Daoy (cell line): ENCODE results near the gene YPEL1. TPM values are rescaled to one million over a fixed set of nuclear protein-coding genes. Genes with fewer than 3 reads are reported as not detected.
"Not testable (repeated sequence)": the region's sequence is repeated elsewhere in the genome, so short reads cannot be mapped to it uniquely, and the experiment has no call there.

ENCODE experiments used
- DNase-seq: peaks from one replicate; pipeline ENCODE4 v3.0.0-alpha.2; 2015; ENCODE audit warnings: low read depth
- total RNA-seq: library from RNA; depleted of rRNA; stranded (reverse); fragments of >200 nt; shearing (Covaris generic); gene quantifications from 2 replicates; pipeline ENCODE4 v1.2.3, GENCODE V29; 2014

YPEL1 gene
- total RNA-seq, 1 experiment from 2014 or later, result 1.9 TPM

- no peak for DNase-seq
Observed at GRCh38 chr22:21699643-21700042, 36.0 kb downstream of the YPEL1 start.

- DNase-seq, result no peak
Observed at GRCh38 chr22:21698430-21699329, 36.9 kb downstream of the YPEL1 start.

DNA sequence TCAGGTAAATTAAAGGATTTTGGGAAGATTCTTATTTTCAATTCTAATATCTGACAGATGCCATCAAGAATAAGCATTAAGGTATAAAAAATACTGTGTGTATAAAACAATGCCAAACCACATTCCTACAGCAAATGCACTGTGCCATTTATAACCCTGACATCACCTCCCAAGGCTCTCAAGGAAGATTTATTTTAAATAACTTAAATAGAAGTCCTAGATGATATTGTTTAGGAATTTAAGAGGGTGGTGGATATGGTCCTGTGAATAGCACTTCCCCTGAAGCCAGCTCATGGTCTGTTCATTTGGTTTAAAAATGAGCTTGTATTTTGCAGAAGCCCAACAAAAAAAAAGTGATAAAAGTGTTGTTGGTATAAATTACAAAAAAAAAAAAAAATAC is 37.7 kb downstream of the YPEL1 start:
- no peak for DNase-seq

DNA sequence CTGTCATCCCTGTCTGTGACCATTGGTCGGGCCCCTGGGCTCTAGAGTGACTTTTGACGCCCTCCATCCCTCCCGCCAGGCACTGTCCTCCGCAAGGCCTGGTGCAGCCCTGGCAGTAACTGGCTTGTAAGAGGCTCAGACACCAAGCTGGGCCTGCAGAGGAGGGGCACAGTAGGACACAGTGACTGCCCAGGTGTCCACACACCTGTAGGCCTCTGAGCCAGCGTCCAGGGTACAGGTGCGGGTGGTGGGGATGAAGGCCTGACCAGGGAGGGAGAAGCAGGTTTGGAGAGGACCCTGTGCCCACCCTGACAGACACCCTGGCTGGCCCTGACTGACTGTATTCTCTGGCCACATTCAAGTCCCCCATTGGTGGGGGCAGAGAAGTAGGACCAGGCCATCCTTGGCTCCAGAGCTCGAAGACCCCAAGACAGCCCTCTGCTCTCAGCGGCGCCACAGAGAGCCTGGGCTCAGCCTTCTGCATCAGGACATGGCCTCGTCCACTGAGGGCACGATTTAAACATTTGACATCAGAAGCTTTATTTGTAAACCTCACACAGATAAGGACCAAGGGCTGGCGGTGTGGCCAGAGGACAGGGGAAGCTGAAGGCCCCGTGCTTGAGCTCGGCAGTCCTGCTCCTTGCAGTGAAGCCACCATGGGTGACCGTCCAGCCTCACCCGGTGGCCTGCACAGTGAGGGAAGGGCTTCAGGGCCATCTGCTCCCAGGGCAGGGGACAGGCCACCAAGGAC is 38.4 kb downstream of the YPEL1 start:
- no peak for DNase-seq

DNA sequence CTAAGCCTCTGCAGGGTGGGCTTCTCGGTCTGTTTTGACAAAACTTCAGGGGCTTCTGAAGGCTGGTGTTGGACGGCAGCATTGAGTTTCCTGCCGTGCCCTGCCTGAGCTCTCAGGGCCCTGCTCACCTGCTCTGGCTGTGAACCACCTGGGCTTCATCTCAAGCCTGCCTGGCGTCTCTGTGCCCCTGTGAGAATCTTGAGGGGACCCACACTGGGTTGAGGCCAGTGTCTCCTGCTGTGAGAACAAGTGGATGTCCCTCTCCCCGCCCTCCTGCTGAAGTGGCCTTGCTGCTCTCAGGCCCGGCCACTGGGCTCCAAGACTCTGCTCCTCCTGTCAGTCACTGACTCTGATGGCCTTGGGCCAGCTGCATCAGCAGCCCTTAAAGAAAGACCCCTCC is 39.5 kb downstream of the YPEL1 start:
- DNase-seq, result no peak

DNA sequence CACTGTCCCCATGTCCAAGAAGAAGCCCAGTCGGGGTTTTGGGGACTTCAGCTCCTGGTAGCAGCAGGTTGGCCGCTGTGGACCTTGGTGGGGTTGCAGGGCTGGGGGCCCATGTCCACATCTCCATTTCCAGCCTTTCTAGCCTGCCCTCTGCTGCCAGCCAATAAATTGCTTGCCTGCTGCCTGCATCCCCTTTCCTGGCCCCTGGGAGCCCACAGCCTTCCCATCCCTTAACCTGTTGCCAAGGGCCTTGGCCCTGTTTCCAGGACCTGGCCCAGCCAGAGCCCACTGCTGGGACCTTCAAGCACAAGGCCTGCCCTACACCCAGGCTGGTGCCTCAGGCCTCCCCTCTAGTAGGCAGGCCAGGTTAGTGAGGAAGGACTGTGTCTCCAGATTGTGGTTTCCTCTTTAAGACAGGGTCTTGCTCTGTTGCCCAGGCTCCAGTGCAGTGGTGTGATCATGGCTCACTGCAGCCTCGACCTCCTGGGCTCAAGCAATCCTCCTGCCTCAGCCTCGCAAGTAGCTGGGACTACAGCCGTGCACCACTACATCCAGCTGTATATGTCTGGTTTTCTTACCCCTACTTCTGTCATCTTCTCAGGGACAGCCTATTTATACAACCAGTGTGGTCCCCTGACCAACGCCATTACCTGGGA is 40.0 kb downstream of the YPEL1 start:
- no peak for DNase-seq

DNA sequence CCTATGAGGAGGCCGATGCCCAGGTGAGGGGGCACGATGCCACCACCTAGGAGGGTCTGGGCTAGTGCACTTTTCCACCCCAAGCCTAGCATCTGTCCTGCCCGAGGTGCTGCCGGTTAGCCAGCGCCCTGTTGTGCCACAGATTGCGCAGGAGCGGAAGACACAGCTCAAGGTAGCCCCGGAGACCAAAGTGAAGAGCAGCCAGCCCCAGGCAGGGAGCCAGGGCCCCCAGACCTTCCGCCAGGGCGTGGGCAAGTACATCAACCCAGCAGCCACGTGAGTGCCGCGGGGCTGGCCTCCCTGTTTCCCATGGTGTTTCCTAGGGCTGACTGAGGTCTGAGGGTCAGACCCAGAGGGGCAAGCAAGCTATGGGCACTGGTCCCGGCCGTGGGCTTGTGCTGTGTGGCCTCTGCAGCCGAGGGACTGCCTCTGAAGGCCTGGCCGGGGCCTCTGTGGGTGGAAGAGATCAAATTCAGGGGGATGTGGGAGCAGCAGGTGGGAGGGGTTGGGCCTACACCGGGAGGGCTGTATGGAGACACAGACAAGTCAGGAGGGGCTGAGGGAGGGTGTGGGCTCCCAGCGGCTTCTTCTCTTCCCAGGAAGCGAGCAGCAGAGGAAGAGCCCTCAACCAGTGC is 40.7 kb downstream of the YPEL1 start:
- DNase-seq, result no peak

DNA sequence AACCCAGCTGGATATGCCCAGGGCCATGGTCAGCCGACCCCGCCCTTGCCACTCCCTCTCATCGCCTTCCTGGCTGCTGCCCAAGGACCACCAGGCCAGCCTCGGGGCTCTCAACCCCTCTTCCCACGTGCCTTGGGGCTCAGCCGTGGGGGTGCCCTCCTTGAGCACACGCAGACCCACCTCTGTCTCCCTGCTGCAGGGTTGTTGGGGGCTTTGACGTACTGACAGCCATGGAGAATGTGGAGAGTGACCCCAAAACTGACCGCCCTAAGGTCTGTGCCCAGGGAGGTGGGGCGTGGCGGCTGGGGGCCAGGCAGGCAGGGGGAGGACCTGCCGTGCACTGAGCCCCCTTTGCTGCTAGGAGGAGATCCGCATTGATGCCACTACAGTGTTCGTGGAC is 41.2 kb downstream of the YPEL1 start:
- DNase-seq, result no peak

DNA sequence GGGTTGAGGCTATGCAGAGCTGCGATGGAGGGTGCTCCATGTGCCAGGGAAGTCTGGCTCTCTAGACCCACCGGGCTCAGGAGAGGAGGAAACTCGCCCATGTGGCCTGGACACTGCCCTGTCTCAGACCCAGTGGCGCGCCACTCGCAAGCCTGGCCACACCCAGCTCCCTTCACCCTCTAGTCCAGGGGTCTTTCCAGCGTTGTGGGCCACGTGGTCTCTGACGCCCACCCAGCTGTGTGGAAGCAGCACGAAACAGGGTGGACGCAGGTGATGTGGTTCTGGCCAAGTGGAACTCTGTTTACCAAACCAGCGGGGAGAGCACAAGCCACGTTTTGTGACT is 41.6 kb downstream of the YPEL1 start:
- no peak for DNase-seq

- DNase-seq, result no peak
Observed at GRCh38 chr22:21693333-21693998, 42.1 kb downstream of the YPEL1 start.

- not testable (repeated sequence) for DNase-seq
Observed at GRCh38 chr22:21692856-21693255, 42.7 kb downstream of the YPEL1 start.

DNA sequence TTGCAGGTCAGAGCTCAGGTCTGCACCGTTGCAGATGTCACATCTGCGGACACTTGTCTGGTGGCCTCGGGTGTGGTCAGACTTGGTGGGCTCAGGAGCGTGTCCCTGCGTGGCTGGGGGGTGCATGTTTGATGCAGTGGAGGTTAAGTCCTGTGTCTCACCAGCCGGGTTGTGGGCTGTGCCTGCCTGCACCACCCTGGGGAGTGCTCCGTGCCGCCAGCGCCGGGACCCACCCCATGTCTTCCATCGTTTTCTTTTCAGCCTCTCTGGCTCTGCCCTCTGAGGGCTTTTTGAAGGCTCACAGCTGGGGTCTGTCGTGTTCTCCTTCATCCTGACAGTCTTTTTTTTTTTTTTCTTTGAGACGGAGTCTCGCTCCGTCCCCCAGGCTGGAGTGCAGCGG is 43.8 kb downstream of the YPEL1 start:
- no peak for DNase-seq

- no peak for DNase-seq
Observed at GRCh38 chr22:21690401-21690801, 45.2 kb downstream of the YPEL1 start.

GRCh38 chr22:21688706-21689381 is 46.8 kb downstream of the YPEL1 start:
- DNase-seq, result no peak

GRCh38 chr22:21688341-21688705 is 47.3 kb downstream of the YPEL1 start:
- DNase-seq, result no peak

DNA sequence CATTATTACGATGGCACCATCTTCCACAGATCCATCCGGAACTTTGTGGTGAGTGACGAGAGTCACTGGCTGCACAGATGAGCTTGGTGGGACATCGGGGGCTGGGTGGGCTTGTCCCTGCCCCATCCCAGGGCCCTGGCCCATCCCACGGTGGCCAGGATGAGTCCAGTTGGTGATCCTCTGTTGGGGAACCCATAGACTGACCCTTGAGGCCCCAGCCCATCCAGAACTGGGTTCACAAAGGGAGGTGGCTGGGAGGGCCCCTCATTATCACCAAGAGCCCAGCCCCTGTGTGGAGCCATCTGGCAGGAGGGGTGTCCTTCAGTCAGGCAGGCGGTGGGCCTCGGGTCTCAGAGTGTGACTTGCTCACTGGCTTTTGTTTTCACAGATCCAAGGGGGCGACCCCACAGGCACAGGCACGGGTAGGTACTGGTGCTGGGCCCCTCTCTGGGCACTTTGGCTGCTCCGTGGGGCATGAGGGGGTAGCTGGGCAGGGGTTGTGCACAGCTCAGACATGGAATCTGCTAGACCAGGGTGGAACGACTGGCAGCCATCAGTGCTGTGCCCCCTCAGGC is 47.8 kb downstream of the YPEL1 start:
- DNase-seq, result no peak

GRCh38 chr22:21686634-21687393 is 48.8 kb downstream of the YPEL1 start:
- DNase-seq, result no peak

DNA sequence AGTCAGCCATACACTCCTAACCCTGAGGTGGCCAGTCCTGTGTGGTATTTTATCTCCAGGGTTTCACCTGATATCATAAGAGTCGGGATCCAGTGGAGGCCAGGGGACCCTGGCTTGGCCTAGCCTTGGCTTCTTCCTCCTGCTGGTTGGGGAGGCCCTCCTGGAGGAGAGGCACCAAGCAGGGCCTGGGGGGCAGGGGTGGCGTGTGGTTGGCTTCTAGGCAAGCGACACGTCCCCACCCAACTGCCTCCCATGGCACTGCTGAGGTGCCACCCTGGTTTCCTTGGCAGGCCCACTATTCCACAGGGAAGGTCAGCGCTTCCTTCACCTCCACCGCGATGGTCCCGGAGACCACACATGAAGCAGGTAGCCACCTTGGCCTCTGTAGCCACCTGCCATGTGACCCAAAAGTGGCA is 49.4 kb downstream of the YPEL1 start:
- DNase-seq, result no peak

- DNase-seq, result no peak
Observed at GRCh38 chr22:21685164-21685513, 50.5 kb downstream of the YPEL1 start.
